GM18870 (cell line): ENCODE data around the gene KDM6B.

Source experiments
- ATAC-seq: cut with Tn5 transposase; IDR thresholded peaks from one replicate; pipeline ENCODE4 v1.9.1; 2021; ENCODE audit warnings: moderate library complexity; ENCODE audit not compliant: unreplicated experiment

The KDM6B gene

DNA sequence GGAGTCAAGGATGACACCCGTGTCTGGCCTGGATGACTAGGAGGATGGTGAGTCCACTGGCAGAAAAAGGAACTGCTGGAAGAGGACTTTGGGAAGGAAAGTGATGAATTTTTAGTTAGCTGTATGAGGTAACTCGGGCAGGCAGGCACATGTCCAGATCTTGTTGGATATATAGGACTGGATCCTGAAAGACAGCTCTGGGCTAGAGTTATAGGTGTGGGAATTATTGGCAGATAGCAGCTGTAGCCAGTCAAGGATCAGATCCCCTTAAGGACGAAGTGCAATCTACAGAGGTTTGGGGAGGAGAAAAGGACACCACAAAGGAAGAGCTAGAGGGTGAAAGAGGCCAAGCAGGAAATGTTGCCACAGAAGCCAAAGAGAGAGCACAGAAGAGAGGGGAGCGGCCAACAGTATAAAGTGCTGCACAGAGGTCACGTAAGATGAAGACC lies 33.9 kb downstream of the KDM6B start:
- no peak for ATAC-seq

DNA sequence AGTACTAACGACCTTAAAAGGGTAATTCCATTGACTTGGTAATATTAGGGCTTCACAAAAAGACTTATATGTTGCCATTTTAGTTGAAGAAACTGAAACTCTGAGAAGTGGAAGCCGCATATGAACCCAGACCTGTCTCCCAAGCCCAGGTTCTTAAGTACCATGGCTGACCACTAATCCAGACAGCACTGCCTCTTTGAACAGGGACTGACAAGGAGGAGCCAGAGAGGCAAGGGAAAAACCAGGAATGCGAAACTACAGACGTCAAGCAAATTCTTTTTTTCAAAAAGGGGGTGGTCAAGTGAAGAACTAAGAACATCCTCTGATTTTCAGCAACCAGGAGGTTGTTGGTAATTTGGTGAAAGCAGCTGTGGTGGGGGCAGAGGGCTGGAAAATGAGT lies 39.0 kb downstream of the KDM6B start:
- no peak for ATAC-seq

DNA sequence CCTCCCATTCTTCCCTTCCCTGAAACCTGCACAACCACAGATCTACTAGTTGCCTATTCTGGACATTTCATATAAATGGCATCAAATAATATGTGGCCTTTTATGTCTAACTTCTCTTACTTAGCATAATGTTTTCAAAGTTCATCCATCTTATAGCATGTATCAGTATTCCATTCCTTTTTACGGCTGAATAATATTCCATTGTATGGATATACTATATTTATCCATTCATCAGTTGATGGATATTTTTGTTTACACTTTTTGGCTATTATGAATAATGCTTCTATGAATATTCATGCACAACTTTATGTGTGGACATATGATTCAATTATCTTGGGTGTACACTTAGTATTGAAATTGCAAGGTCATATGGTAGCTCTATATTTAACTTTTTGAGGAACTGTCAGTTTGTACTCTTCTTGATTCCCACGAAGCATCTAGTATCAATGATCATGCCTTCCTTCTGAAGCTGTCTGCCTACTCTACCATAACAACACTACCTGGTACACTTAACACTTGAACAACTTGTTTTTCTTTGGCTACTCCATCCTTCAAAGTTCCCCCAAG lies 41.9 kb downstream of the KDM6B start:
- ATAC-seq: no peak

DNA sequence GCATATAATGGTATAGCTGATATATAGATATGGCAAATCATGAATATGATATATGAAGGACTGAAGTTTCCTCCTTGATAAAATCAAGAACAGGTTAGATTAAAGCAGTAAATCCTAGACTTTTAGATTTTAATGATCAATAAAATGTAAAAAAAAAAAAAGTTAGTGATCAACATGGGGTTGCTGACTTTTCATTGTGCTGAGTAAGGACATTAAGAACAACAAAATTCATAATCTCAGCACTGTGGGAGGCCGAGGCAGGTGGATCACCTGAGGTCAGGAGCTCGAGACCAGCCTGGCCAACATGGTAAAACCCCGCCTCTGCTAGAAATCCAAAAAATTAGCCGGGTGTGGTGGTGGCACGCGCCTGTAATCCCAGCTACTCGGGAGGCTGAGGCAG lies 44.2 kb downstream of the KDM6B start:
- no peak for ATAC-seq

DNA sequence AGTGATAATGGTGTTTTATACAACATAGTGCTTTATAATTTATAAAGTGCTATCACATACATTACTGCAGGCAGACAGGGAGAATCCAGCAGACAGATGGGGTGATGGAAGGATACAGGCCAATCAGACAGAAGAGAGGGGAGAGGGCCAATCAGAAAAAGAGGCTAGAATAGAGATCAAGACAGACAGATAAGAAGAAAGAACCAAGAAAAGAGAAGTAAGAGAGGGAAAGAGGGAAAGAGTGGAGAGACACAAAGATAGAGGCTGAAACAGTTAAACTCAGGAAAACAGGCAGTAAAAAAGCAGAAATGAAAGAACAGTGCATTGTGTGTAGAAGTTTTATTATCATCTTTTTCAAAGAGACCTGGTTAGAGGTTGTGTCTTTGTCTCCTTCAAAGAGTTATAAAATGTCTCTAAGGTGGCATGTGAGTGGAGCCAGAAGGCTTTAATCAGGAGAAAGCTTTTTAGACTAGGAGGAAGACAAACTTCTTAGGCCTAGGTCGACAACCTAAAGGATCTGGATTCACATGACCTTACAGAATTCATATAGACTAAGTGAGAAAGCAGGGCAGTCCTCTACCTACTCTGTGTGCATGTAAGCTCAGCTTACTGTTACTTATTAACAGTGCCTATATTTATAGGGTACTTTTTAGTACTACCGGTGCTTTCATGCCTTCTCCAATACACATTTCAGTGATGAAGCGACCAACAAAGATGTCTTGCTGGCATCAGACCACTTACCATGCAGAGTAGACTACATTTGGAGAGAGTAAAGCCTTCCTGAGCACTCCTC lies 46.3 kb downstream of the KDM6B start:
- no peak for ATAC-seq

DNA sequence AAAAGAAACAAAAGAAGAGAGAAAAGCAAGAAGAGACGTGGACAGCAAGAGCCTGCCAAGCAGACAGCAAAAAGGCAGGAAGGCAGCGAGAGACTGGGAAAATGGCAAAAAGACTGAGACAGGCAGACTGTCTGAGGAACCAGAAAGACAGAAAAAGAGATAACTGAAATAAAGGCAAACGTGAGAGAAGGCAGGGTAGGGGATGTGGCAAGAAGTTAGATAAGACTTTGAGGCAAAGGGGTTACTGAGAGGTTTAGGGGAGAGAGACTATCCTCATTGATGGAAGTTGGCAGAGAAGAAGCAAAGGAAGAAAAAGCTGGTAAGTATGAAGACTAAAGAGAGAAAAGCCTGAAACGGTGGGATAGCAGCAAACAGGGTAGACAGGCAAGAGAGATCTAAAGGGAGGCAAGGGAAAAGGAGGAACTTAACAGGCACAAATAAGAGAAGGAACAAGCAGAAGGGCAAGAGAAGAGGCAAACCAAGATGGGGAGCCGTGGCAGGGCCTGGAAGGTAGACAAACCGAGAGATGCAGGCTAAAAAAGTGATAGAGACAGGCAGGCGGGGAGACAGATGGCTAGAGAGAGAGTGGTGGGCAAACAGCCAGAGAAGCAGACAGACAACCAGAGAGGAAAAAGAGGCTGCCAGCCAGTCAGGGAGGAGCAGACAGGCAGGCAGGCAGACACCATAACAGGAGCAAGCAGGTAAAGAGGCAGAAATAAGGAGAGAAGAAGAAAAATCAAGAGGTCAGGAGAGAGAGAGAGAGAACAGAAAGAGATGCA lies 47.4 kb downstream of the KDM6B start:
- no peak for ATAC-seq

- no peak for ATAC-seq
Observed at GRCh38 chr17:7882068-7882467, 48.1 kb downstream of the KDM6B start.

DNA sequence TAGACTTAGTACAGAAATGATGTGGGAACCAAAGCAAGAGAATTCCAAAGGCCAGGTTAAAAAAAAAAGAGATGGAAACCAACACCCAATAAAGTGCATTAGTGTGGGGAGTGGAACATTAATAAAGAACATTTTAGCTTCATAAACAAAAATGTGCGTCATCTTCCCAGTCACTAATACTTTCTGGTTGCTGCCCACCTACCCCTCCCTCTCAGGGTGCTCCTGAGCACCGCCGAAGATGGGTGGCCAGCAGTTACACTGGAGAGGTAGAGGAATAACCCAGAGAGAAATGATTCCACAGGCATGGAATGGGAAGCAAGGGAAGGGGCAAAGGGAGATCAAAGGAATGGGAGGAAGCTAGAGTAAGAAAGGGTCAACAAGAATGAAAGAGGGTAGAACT lies 48.6 kb downstream of the KDM6B start:
- no peak for ATAC-seq
